Breast epithelium (tissue), 3 donors: ENCODE data around the gene KRTAP8-1.

Experiments used
- CTCF ChIP-seq, 3 donors: fragments of 450-650 bp; IDR thresholded peaks; one replicate each; pipeline ENCODE4 v1.5.1; 2016 to 2017; ENCODE audit warnings: antibody characterized with exemption in 3 of 3, mild to moderate bottlenecking in 3 of 3, moderate library complexity in 3 of 3
- POLR2AphosphoS5 ChIP-seq, 3 donors: sonication (generic); formaldehyde crosslinking; IDR thresholded peaks; one replicate each; pipeline ENCODE4 v1.6.1; 2017; ENCODE audit warnings: antibody characterized with exemption in 3 of 3

- TF ChIP-seq CTCF (IDR thresholded peaks at IDR 0.05) (no peak), POLR2AphosphoS5 (IDR thresholded peaks at IDR 0.05) (no peak)
Measured at GRCh38 chr21:30831194-30831765, 18.2 kb upstream of the KRTAP8-1 start.
